NCI-H345 treated with DMSO at 0.1 percent for 48 hours (cell line): ENCODE results near the gene LRRC14B.
A peak's percentile ranks its signal among the peaks of the same experiment; 100 is the strongest.

Experiments used
- DNase-seq: peaks from one replicate; lab custom pipeline; 2025; ENCODE audit not compliant: unreplicated experiment; lab: John Stamatoyannopoulos, UW

LRRC14B gene

GRCh38 chr5:173392-174290 is 17.7 kb upstream of the LRRC14B start:
- DNase-seq: no peak

GRCh38 chr5:174291-174600 is 17.0 kb upstream of the LRRC14B start:
- DNase-seq: no peak

GRCh38 chr5:174876-175465 is 16.3 kb upstream of the LRRC14B start:
- DNase-seq: no peak

- no peak for DNase-seq
Measured at GRCh38 chr5:176296-176823, 14.9 kb upstream of the LRRC14B start.

GRCh38 chr5:178110-178509 is 13.2 kb upstream of the LRRC14B start:
- peak; percentile 55 for DNase-seq

- no peak for DNase-seq
Measured at GRCh38 chr5:179401-179800, 11.9 kb upstream of the LRRC14B start.

GRCh38 chr5:180286-180918 is 10.9 kb upstream of the LRRC14B start:
- no peak for DNase-seq

GRCh38 chr5:181160-181559 is 10.1 kb upstream of the LRRC14B start:
- DNase-seq: no peak

- no peak for DNase-seq
Measured at GRCh38 chr5:181566-181965, 9.7 kb upstream of the LRRC14B start.

GRCh38 chr5:182126-182525 is 9.2 kb upstream of the LRRC14B start:
- no peak for DNase-seq

- DNase-seq: no peak
Measured at GRCh38 chr5:184471-184870, 6.8 kb upstream of the LRRC14B start.

- no peak for DNase-seq
Measured at GRCh38 chr5:185095-186070, 5.9 kb upstream of the LRRC14B start.

- DNase-seq: no peak
Measured at GRCh38 chr5:186091-187041, 4.9 kb upstream of the LRRC14B start.

- DNase-seq: no peak
Measured at GRCh38 chr5:187042-187431, 4.3 kb upstream of the LRRC14B start.

GRCh38 chr5:187617-188451 is 3.5 kb upstream of the LRRC14B start:
- DNase-seq: no peak

- peak; percentile 71 for DNase-seq
Measured at GRCh38 chr5:188488-189481, 2.5 kb upstream of the LRRC14B start.

GRCh38 chr5:189486-189885 is 1.8 kb upstream of the LRRC14B start:
- DNase-seq: no peak

- DNase-seq: no peak
Measured at GRCh38 chr5:189976-190365, 1.3 kb upstream of the LRRC14B start.
